Right cardiac atrium (tissue), 5 donors: Measurements from ENCODE around the gene ZNF792. TPM values are rescaled to one million over a fixed set of nuclear protein-coding genes. Genes with fewer than 3 reads are reported as not detected.
A peak's percentile ranks its signal among the peaks of the same experiment; 100 is the strongest.
"Not testable (repeated sequence)": the region's sequence is repeated elsewhere in the genome, so short reads cannot be mapped to it uniquely, and the experiment has no call there.

Experiments used
- ATAC-seq, 2 donors: fragments of 200-7000 bp; cut with Tn5 transposase; one replicate each; pipeline versions ENCODE4 v1.8.0 to v1.9.1; 2020; ENCODE audit warnings: moderate library complexity in 2 of 2, mild to moderate bottlenecking in 1 of 2
- DNase-seq, 3 donors: peaks; one replicate each; pipeline ENCODE4 v3.0.0-alpha.2; 2020
- H3K27ac ChIP-seq: one replicate; pipeline ENCODE4 v1.5.1; 2013; ENCODE audit warnings: mild to moderate bottlenecking, low read length, control low read depth, moderate library complexity
- H3K27me3 ChIP-seq: one replicate; pipeline ENCODE4 v1.6.1; 2013; ENCODE audit not compliant: control insufficient read depth, insufficient read depth
- H3K4me1 ChIP-seq: one replicate; pipeline ENCODE4 v1.6.1; 2013; ENCODE audit warnings: low read length; ENCODE audit not compliant: control insufficient read depth, insufficient read depth
- H3K4me3 ChIP-seq: one replicate; pipeline ENCODE4 v1.5.1; 2013; ENCODE audit warnings: low read length, control low read depth
- H3K9me3 ChIP-seq: one replicate; pipeline ENCODE4 v1.6.1; 2013; ENCODE audit warnings: low read length; ENCODE audit not compliant: control insufficient read depth
- WGBS: extraction: QIAGEN DNeasy Blood & Tissue Kit; methylation state at CpG from one replicate; pipeline ENCODE4 v1.1.7; 2013; 5-methylcytosine and 5-hydroxymethylcytosine counted together
- intact Hi-C, 4 donors: fragments of 100-400 bp; cut with DNase I; formaldehyde crosslinking; loops; one replicate each; pipeline versions ENCODE4 v1.11.0 to v1.14.0; 2022 to 2023
- polyA plus RNA-seq: library from polyadenylated mRNA; stranded (reverse); fragments of 200-250 nt; gene quantifications from one replicate; pipeline ENCODE4 v1.2.3, GENCODE V29; 2013
- total RNA-seq, 4 donors: library from RNA; stranded (reverse); fragmentation: NEBNext Ultra II Directional; extraction: Animal tissue kit (Norgen Biotek cat#: 25700); gene quantifications; one replicate each; pipeline ENCODE4 v1.2.1, GENCODE V29; 2021
- donor health status: healthy with polysubstance abuse.
- donor health status: DM: no; HTN: yes; CAD: no.
- donor health status: DM: no; HTN: no; CAD: no.
- donor health status: DM: no; HTN: yes; CAD: no; lungs with severe emphysema.
- donor health status: DM: yes; HTN: yes; CAD: no.

The ZNF792 gene
- total and polyA plus RNA-seq, 5 donors: 1.1 to 5.1 (median 3.8) TPM

DNA sequence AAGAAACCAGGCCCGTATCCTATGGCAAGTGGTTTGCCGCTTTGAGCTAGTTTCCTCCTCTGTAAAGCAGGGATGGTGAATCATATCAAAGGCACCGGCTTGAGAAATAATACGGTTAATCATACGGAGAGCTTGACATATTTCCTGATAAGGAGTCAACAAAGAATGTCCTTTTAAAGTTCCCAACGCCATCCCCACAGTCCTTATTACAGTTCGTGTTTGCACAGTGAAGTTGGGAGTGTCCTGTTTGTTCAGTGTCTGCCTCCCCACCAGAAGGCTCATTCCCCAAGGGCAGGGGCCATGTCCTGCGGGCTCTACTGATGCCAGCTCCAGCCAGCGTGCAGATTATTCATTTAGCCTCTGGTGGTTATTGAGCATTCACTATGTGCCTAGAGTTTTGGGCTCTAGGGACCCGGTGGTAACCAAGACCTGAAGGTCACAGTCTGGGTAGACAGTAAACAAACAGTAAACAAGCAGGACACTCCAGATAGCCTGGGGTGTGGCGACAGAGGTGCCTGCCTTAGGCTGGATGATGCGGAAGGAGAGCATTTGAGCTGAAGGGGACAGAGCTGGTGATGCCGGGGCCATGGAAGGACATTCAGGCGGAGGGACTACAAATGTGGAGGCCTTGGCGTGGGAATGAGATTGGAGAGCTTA is 42.4 kb upstream of the ZNF792 start:
- intact Hi-C loops: no loop called here
- DNase-seq: peak in 1 of 3 donors; percentile 60
- no peak overlapping the region for H3K27ac ChIP-seq
- peaks cover 7% of the 10 kb centered on the region for H3K4me1 ChIP-seq
- no peaks in the 10 kb centered on the region for H3K9me3 ChIP-seq
- peak; percentile 51 to 65 for ATAC-seq
- WGBS: 70% methylated on average over 15 of the region's 15 CpGs
- H3K4me3 ChIP-seq: no peak overlapping the region
- no peaks in the 10 kb centered on the region for H3K27me3 ChIP-seq

DNA sequence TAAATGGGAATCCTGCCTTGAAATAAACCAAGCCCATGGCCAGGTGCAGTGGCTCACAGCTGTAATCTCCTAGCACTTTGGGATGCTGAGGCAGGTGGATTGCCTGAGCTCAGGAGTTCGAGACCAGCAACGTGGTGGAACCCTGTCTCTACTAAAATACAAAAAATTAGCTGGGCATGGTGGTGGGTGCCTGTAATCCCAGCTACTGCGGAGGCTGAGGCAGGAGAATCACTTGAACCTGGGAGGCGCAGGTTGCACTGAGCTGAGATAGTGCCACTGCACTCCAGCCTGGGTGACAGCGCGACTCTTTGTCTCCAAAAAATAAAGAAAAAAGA is 41.9 kb upstream of the ZNF792 start:
- 94% methylated on average over 6 of the region's 6 CpGs for WGBS
- H3K9me3 ChIP-seq, H3K27ac ChIP-seq, H3K4me1 ChIP-seq, intact Hi-C loops, H3K4me3 ChIP-seq, ATAC-seq, H3K27me3 ChIP-seq: not testable (repeated sequence)
- peak in 1 of 3 donors; percentile 0 for DNase-seq

DNA sequence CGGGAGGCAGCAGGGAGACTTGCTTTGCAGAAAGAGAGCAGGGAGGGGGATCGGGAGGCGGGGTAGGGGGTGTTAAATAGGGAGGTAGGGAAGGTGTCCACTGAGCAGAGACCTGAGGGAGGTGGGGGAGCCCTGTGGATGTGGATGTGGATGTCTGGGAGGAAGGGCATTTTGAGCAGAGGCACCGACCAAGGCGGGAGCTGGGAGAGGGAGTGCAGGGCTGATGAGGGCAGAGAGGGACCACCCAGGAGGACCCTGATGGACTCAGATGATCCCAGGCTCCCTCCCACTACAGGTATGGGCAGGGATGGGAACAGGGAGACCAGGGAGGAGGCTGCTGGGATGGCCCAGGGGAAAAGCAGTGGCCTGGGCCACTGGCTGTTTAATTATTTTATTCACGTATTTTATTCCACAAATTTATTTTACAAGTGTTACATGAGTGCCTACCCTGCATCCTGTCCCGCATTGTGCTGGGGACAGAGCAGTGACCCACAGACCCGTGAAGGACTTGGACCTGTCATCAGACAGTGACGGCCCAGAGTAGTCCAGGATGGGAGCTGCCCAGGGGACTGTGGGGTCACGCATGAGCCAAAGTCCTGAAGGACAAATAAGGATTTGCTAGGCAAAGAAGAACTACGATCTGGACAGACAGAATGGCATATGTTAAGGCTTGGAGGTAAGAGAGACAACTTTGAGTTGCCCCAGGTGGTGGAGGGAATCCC is 41.4 kb upstream of the ZNF792 start:
- peak in 1 of 3 donors; percentile 44 for DNase-seq
- WGBS: 74% methylated on average over 11 of the region's 11 CpGs
- Histone ChIP-seq H3K27ac (no peak overlapping the region), H3K4me3 (no peak overlapping the region), H3K27me3 (no peaks in the 10 kb centered on the region), H3K4me1 (peaks cover 7% of the 10 kb centered on the region), H3K9me3 (no peaks in the 10 kb centered on the region)
- intact Hi-C loops: no loop called here
- ATAC-seq: no peak

DNA sequence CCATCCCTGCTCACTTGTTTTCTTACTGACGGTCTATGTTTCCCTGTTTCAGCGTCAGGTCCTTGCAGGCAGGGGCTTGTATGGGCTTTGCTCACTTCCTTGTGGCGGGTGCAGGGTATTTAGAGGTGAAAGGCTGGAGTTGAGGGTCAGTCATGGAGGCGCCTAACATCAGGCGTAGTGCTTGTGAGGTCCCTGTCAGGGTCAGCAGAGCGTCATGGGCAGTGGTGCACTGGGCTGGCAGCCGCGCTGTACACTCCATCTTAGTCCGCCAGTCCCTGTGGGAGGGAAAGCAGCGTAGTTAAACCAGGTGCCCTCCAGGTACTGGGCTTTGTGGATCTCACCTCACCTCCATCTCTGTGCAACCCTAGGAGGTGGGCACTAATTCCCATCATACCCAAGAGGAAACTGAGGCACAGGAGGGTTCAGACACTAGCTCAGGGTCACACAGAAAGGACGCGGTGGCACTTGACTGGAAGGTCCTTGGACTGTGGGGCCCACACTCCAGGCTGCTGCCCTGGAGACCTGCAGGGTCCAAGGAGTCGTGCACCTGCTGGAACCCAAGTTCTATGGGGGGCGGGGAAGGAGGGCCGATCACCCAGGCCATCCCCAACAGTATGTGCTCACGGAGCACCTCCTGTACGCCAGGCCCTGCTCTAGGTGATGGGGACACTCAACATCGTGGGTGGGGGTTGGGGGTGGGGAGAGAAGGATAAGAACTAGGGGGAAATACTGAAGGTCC is 40.7 kb upstream of the ZNF792 start:
- Histone ChIP-seq H3K4me3 (no peak overlapping the region), H3K27ac (no peak overlapping the region), H3K27me3 (no peaks in the 10 kb centered on the region), H3K4me1 (peaks cover 7% of the 10 kb centered on the region), H3K9me3 (no peaks in the 10 kb centered on the region)
- intact Hi-C loops: no loop called here
- DNase-seq: peak in 1 of 3 donors; percentile 26
- ATAC-seq: no peak
- 92% methylated on average over 18 of the region's 18 CpGs for WGBS

DNA sequence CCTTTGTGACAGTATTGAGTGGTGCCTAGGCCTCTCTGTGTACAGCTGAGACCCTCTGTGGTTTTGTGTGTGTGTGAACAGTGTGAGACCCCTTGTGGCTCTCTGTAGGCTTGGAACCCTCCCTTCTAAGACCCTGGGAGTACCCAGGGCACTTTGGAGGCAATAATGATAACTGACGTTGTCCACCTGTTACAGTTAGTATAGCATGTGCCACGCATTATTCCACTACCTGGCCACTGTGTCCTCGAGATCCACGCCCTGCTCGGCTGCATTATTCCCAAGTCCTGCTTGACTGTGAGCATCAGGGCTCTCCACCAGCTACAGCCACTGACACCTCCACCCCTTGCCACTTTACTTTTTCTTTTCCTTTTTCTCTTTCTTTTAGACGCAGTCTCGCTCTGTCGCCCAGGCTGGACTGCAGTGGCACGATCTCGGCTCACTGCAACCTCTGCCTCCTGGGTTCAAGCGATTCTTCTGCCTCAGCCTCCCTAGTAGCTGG is 38.1 kb upstream of the ZNF792 start:
- intact Hi-C loops: no loop called here
- ATAC-seq (no peak), DNase-seq (peak in 1 of 3 donors; percentile 17)
- H3K9me3 ChIP-seq: no peaks in the 10 kb centered on the region
- 86% methylated on average over 11 of the region's 11 CpGs for WGBS
- H3K4me1 ChIP-seq: peaks cover 7% of the 10 kb centered on the region
- H3K27me3 ChIP-seq: no peaks in the 10 kb centered on the region
- no peak overlapping the region for H3K4me3 ChIP-seq
- H3K27ac ChIP-seq: no peak overlapping the region

DNA sequence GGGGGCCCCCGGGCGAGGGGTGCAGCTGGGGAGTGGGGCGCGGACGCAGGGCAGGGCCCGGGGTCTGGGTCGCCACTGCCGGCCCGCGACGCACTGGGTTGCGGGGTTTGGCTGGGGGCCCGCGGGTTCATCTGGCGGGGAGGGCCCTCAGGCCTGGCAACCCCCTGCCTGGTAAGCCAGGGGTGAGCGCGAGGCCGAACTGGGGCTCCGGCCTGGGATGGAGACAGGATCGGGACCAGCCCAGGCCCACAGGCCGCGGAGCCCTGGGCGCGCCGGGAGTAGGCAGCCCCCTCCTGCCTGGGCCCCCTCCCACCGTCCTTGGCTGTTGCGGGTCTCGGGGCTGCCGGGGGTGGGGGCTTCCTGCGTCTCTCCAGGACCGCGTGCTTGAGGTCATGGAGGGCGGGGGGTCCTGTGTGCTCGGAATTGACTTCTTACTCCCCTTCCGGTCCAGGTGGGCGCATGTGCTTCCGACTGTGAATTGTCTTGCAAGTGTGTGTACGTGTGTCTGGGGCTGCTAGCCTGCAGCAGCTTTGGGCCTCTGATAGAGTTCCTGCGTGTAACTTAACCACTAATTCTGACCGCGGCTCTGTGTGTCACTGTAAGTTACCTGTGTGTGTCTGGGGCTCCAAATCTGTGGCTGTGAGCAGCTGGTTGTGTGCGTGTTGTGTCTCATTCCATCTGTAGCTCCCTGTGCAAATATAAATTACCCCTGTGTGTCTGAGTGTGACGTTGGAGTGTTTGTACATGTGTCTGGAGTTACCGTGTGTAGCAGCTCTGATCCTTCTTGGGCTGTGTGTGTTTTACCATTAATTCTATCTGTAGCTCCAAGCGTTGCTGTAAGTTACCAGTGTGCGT is 36.8 kb upstream of the ZNF792 start:
- Histone ChIP-seq H3K4me1 (peaks cover 7% of the 10 kb centered on the region), H3K9me3 (no peaks in the 10 kb centered on the region), H3K27me3 (no peaks in the 10 kb centered on the region), H3K4me3 (peak overlapping the region; percentile 99), H3K27ac (peak overlapping the region; percentile 50)
- WGBS: 2% methylated on average over 46 of the region's 46 CpGs
- DNase-seq (peak in 2 of 3 donors; percentile 70 to 78), ATAC-seq (peak; percentile 1 to 3)
- intact Hi-C loops: no loop called here

DNA sequence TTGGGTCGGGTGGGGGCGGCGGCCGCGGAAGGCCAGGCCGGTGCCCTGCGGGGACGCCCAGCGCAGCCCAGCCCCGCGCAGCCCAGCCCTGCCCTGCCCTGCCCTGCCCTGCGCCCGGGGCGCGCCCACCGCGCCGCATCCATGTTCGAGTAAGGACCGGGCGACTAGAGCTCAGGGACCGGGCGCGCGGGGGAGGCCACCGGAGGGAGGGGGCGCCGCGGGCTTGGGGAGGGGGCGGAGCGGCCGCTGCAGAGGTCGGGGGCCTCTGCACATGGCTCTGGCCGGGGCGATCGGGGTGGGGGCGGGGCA is 36.3 kb upstream of the ZNF792 start:
- no peak for ATAC-seq
- DNase-seq: no peak
- H3K27ac ChIP-seq: peak overlapping the region; percentile 85
- H3K4me1 ChIP-seq: peaks cover 7% of the 10 kb centered on the region
- intact Hi-C loops: no loop called here
- no peaks in the 10 kb centered on the region for H3K27me3 ChIP-seq
- peak overlapping the region; percentile 99 for H3K4me3 ChIP-seq
- 1% methylated on average over 37 of the region's 37 CpGs for WGBS
- no peaks in the 10 kb centered on the region for H3K9me3 ChIP-seq

DNA sequence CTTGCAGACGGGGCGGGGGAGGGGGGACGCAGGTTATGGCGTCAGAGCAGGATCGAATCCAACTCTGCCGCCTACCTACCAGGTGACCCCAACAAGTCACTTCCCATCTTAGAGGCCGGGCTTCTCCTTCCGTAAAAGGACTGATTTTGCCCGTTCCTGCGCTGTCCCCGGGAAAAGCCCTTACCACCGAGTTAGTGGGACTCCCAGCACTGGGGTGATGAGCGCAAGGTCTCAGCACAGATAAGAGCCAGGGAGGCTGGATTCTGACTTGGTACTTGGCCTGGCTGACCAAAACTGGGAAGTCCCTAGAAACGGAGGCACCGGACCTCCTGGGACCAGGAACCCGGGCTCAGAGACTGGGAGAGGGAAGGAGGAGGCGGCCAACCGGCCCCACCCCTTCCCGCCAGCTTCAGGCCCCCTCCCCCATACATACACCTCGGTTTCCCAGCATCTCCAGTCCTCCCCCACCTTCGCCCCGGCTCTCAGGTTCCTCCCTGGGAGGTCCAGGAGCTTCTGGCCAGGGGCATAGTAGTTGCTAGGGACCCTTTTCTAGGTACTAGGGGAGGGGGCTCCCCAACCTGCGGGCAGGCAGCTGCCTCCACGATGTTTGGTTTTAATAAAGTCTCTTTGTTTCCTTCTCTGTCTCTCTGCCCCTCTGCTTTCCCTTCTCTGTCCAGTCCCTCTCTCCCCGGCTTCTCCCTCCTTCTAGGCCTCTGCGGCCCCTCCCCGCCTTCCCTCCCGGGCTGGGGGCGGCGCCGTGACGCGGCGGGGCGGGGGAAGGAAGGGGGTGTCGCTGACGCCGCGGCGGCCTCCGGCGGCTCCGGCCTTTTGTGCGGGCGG is 35.7 kb upstream of the ZNF792 start, which contains the start of gene GRAMD1A:
GRAMD1A (plus strand) TSS at position 826 of the 840 bp plus-strand sequence. CDS start 156 bp downstream, outside the sequence.
- ATAC-seq: peak; percentile 88 to 93
- peak within 1 kb of the TSS; percentile 99 for H3K4me3 ChIP-seq
- H3K4me1 ChIP-seq: peaks cover 7% of the 10 kb centered on the region
- H3K27ac ChIP-seq: peak within 1 kb of the TSS; percentile 99
- intact Hi-C loops: no loop called here
- WGBS: under 1% methylated on average over 41 of the region's 45 CpGs
- no peaks in the 10 kb centered on the region for H3K27me3 ChIP-seq
- DNase-seq: peak; percentile 89 to 96 (median 95)
- no peaks in the 10 kb centered on the region for H3K9me3 ChIP-seq

DNA sequence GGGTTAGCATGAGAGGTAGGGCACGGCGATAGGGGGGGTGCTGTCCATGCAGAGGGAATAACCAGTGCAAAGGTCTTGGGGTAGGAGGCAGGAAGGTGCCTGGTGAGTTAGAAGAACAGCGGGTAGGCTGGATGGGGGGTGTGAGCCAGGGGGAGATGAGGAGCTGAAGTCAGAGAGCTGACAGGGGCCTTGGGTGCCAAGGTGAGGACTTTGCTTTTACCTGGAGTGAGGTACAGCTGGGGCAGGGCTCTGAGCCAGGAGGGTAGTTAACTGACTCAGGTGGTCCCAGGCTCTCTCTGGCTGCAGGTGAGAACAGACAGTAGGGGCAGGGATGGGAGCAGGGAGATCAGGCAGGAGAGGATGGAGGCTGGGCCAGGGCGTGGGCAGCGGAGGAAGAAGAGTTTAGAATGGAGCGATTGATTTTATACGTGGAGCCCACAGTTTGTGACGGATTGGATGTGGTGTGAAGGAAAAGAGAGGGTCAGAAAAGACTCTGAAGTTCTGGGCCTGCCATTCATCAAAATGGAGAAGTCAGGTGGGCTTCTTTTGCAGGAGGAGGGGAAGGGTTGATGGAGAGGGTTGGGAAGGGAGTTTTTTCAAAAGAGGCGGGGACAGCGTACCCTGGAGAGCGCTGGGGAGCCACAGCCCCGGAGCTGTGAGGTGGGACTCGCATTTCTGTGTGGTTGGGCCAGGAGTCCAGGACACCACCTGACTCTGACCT is 34.9 kb upstream of the ZNF792 start:
- peak overlapping the region; percentile 99 for H3K4me3 ChIP-seq
- H3K27ac ChIP-seq: peak overlapping the region; percentile 99
- no peaks in the 10 kb centered on the region for H3K9me3 ChIP-seq
- intact Hi-C loops: no loop called here
- ATAC-seq (peak; percentile 31 to 47), DNase-seq (peak in 1 of 3 donors; percentile 26)
- 46% methylated on average over 13 of the region's 13 CpGs for WGBS
- H3K27me3 ChIP-seq: no peaks in the 10 kb centered on the region
- peaks cover 7% of the 10 kb centered on the region for H3K4me1 ChIP-seq
